ENCODE results near the gene PLEKHG3.

Gene PLEKHG3

GRCh38 chr14:64748521-64748920 lies 44.3 kb downstream of the PLEKHG3 start:
- no peak for TF ChIP-seq ZNF274 (IDR thresholded peaks at IDR 0.05; ENCODE audit: low read depth, low read length)
- no peak overlapping the region for H3K4me3 ChIP-seq (ENCODE audit: low read length)

GRCh38 chr14:64748995-64749714 lies 44.9 kb downstream of the PLEKHG3 start:
- H3K4me3 ChIP-seq (ENCODE audit: low read length), result no peak overlapping the region
- TF ChIP-seq ZNF274 (IDR thresholded peaks at IDR 0.05; ENCODE audit: low read depth, low read length), result no peak

GRCh38 chr14:64752909-64753308 lies 48.7 kb downstream of the PLEKHG3 start:
- no peak for TF ChIP-seq ZNF274 (IDR thresholded peaks at IDR 0.05; ENCODE audit: low read depth, low read length)
- no peak overlapping the region for H3K4me3 ChIP-seq (ENCODE audit: low read length)

GRCh38 chr14:64753374-64753773 lies 49.1 kb downstream of the PLEKHG3 start:
- TF ChIP-seq ZNF274 (IDR thresholded peaks at IDR 0.05; ENCODE audit: low read depth, low read length), result no peak
- no peak overlapping the region for H3K4me3 ChIP-seq (ENCODE audit: low read length)

GRCh38 chr14:64753999-64754398 lies 49.8 kb downstream of the PLEKHG3 start:
- TF ChIP-seq ZNF274 (IDR thresholded peaks at IDR 0.05; ENCODE audit: low read depth, low read length), result no peak
- no peak overlapping the region for H3K4me3 ChIP-seq (ENCODE audit: low read length)

GRCh38 chr14:64754685-64755084 lies 50.5 kb downstream of the PLEKHG3 start:
- H3K4me3 ChIP-seq (ENCODE audit: low read length), result no peak overlapping the region
- no peak for TF ChIP-seq ZNF274 (IDR thresholded peaks at IDR 0.05; ENCODE audit: low read depth, low read length)

GRCh38 chr14:64755781-64756221 lies 51.6 kb downstream of the PLEKHG3 start:
- no peak for TF ChIP-seq ZNF274 (IDR thresholded peaks at IDR 0.05; ENCODE audit: low read depth, low read length)
- H3K4me3 ChIP-seq (ENCODE audit: low read length), result no peak overlapping the region

GRCh38 chr14:64756712-64757111 lies 52.5 kb downstream of the PLEKHG3 start:
- no peak overlapping the region for H3K4me3 ChIP-seq (ENCODE audit: low read length)
- no peak for TF ChIP-seq ZNF274 (IDR thresholded peaks at IDR 0.05; ENCODE audit: low read depth, low read length)

GRCh38 chr14:64757601-64758000 lies 53.4 kb downstream of the PLEKHG3 start:
- no peak for TF ChIP-seq ZNF274 (IDR thresholded peaks at IDR 0.05; ENCODE audit: low read depth, low read length)
- H3K4me3 ChIP-seq (ENCODE audit: low read length), result no peak overlapping the region

GRCh38 chr14:64758025-64758521 lies 53.8 kb downstream of the PLEKHG3 start:
- no peak overlapping the region for H3K4me3 ChIP-seq (ENCODE audit: low read length)
- no peak for TF ChIP-seq ZNF274 (IDR thresholded peaks at IDR 0.05; ENCODE audit: low read depth, low read length)

- TF ChIP-seq ZNF274 (IDR thresholded peaks at IDR 0.05; ENCODE audit: low read depth, low read length), result no peak
Observed at GRCh38 chr14:64758691-64759554, 54.7 kb downstream of the PLEKHG3 start.

GRCh38 chr14:64759555-64759938 lies 55.3 kb downstream of the PLEKHG3 start:
- no peak overlapping the region for H3K4me3 ChIP-seq (ENCODE audit: low read length)
- TF ChIP-seq ZNF274 (IDR thresholded peaks at IDR 0.05; ENCODE audit: low read depth, low read length), result no peak

More at GRCh38 chr14:64758691-64759554, 54.7 kb downstream of the PLEKHG3 start:
- no peak overlapping the region for H3K4me3 ChIP-seq (ENCODE audit: low read length)

- no peak overlapping the region for H3K4me3 ChIP-seq (ENCODE audit: low read length)
- no peak for TF ChIP-seq ZNF274 (IDR thresholded peaks at IDR 0.05; ENCODE audit: low read depth, low read length)
Observed at GRCh38 chr14:64760146-64760755, 56.0 kb downstream of the PLEKHG3 start.

GRCh38 chr14:64760916-64761315 lies 56.7 kb downstream of the PLEKHG3 start:
- H3K4me3 ChIP-seq (ENCODE audit: low read length), result no peak overlapping the region

More at GRCh38 chr14:64760916-64761315, 56.7 kb downstream of the PLEKHG3 start:
- no peak for TF ChIP-seq ZNF274 (IDR thresholded peaks at IDR 0.05; ENCODE audit: low read depth, low read length)

All from GM08714 (cell line).